Heart left ventricle (tissue), 16 donors: ENCODE data around the gene IMMP2L. TPM values are rescaled to one million over a fixed set of nuclear protein-coding genes. Genes with fewer than 3 reads are reported as not detected.

Experiments
- ATAC-seq, 4 donors: fragments of 200-7000 bp; cut with Tn5 transposase; one replicate each; pipeline ENCODE4 v1.9.1; 2020 to 2022; ENCODE audit warnings: moderate library complexity in 4 of 4, mild to moderate bottlenecking in 3 of 4, moderate number of reproducible peaks in 1 of 4
- DNase-seq, 5 donors: peaks; one replicate each; pipeline ENCODE4 v3.0.0-alpha.2; 2020
- H3K27ac ChIP-seq, 12 donors: fragments of 200-600 bp; sonication (generic) in 4 of 12; one replicate each; pipeline versions ENCODE4 v1.5.0 to v1.8.0; 2016 to 2022; ENCODE audit warnings: mild to moderate bottlenecking in 2 of 12
- H3K27me3 ChIP-seq, 9 donors: fragments of 200-600 bp; sonication (generic) in 2 of 9; one replicate each; pipeline versions ENCODE4 v1.5.1 to v1.8.0; 2016 to 2022; ENCODE audit warnings: mild to moderate bottlenecking in 3 of 9
- H3K36me3 ChIP-seq, 9 donors: fragments of 200-600 bp; sonication (generic) in 2 of 9; one replicate each; pipeline versions ENCODE4 v1.5.0 to v1.8.0; 2018 to 2022; ENCODE audit warnings: mild to moderate bottlenecking in 2 of 9
- H3K4me1 ChIP-seq, 12 donors: fragments of 200-600 bp; sonication (generic) in 4 of 12; one replicate each; pipeline versions ENCODE4 v1.5.0 to v1.8.0; 2016 to 2022; ENCODE audit warnings: mild to moderate bottlenecking in 3 of 12
- H3K4me3 ChIP-seq, 12 donors: fragments of 200-600 bp; sonication (generic) in 4 of 12; one replicate each; pipeline versions ENCODE4 v1.5.0 to v1.8.0; 2017 to 2022; ENCODE audit warnings: mild to moderate bottlenecking in 9 of 12, moderate library complexity in 4 of 12
- H3K9me3 ChIP-seq, 12 donors: fragments of 200-600 bp; sonication (generic) in 4 of 12; one replicate each; pipeline versions ENCODE4 v1.5.0 to v1.8.0; 2016 to 2022; ENCODE audit warnings: mild to moderate bottlenecking in 1 of 12
- CTCF ChIP-seq, 12 donors: fragments of 200-600 bp; sonication (generic) in 4 of 12; IDR thresholded peaks; one replicate each; pipeline versions ENCODE4 v1.5.0 to v1.8.0; 2018 to 2022; ENCODE audit warnings: antibody characterized with exemption in 12 of 12, mild to moderate bottlenecking in 5 of 12
- POLR2A ChIP-seq, 2 donors: fragments of 450-650 bp; IDR thresholded peaks; one replicate each; pipeline ENCODE4 v1.6.1; 2017; ENCODE audit warnings: antibody characterized with exemption in 2 of 2, mild to moderate bottlenecking in 2 of 2, moderate library complexity in 2 of 2
- WGBS, 4 donors: extraction: QIAGEN DNeasy Blood & Tissue Kit in 2 of 4; methylation state at CpG; one replicate each; pipeline versions ENCODE4 v1.1.5 to v1.1.7; 2013 to 2018; 5-methylcytosine and 5-hydroxymethylcytosine counted together
- intact Hi-C, 10 donors: fragments of 100-400 bp; cut with DNase I; formaldehyde crosslinking; loops; one replicate each; pipeline versions ENCODE4 v1.11.1 to v1.14.2; 2022
- polyA plus RNA-seq, 2 donors: library from polyadenylated mRNA; stranded (reverse); fragments of 200-250 nt; gene quantifications; one replicate each; pipeline ENCODE4 v1.2.3, GENCODE V29; 2013
- total RNA-seq, 9 donors: library from RNA; depleted of rRNA in 2 of 9; stranded (reverse); fragments of >200 nt in 2 of 9; fragmentation: NEBNext Ultra II Directional in 3 of 9; extraction: Animal tissue kit (Norgen Biotek cat#: 25700) in 3 of 9; gene quantifications; one replicate each; pipeline versions ENCODE4 v1.1.0 to v1.2.4, GENCODE V29; 2016 to 2023
- donor health status: ischemic (EF 13 %, LVEDD 7.1; RV severe dilation, severe dysfunction).
- donor health status: healthy with polysubstance abuse.
- donor health status: DM: no; HTN: yes; CAD: no.
- donor health status: DM: no; HTN: no; CAD: no.
- donor health status: ischemic (EF 25% LVEDD 6.9; RV normal size, moderate dysfunction).
- donor health status: ischemic (EF 25% LVEDD 5.7; RV mildly dilated, moderate dysfunction).
- donor health status: healthy.
- donor health status: DM: yes; HTN: yes; CAD: no.
- donor health status: ischemic (EF 35%, LVEDD 5.7; RV mildly dilated, moderate dysfunction).
- donor health status: nonischemic (EF 11% LVEDD 7.7; RV severe dilation, severe dysfunction).
- donor health status: DM: yes; HTN: yes; CAD: no.
- donor health status: PGD.
- donor health status: ischemic (EF 29% LVEDD 5.4; RV normal size, mild dysfunction).
- donor health status: nonischemic (EF 23%, LVEDD 6.1; RV moderate dilation, normal function).

The IMMP2L gene
- total and polyA plus RNA-seq, 11 donors = 5.1 to 17.2 (median 15.9) TPM

- intact Hi-C loops = no loop called here
- Histone ChIP-seq H3K9me3 (no peaks in the 10 kb centered on the region), H3K4me1 (peaks cover 0 to 4% (median 0%) of the 10 kb centered on the region in 12 donors), H3K27ac (no peak overlapping the region), H3K27me3 (no peaks in the 10 kb centered on the region), H3K36me3 (no peaks in the 10 kb centered on the region), H3K4me3 (no peak overlapping the region)
- DNase-seq = no peak
- WGBS, 4 donors = 90 to 96% (median 93%) methylated on average over 4 of the region's 4 CpGs
- no peak for TF ChIP-seq CTCF (IDR thresholded peaks at IDR 0.05)
- ATAC-seq = no peak
Measured at GRCh38 chr7:111047595-111047994, 514.7 kb downstream of the IMMP2L start.

DNA sequence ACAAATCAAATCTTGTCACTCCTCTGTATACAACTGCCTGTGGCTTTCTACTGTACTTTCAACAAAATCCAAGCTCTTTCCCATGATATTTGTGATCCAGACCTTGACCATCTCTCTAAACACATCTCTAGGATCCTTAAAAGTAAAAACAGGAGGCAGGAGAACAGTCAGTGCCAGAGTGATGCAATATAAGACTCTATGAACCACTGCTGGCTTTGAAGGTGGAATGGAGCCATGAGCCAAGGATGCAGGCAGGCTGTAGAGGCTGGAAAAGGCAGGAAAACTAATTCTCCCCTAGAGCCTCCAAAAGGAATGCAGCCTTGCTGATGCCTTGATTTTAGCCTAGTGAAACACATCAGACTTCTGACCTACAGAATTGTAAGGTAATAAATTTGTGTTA, 516.8 kb downstream of the IMMP2L start:
- intact Hi-C loops = no loop called here
- Histone ChIP-seq H3K27ac (no peak overlapping the region), H3K4me1 (peaks cover 0 to 4% (median 0%) of the 10 kb centered on the region in 12 donors), H3K27me3 (no peaks in the 10 kb centered on the region), H3K36me3 (no peaks in the 10 kb centered on the region), H3K4me3 (no peak overlapping the region), H3K9me3 (no peaks in the 10 kb centered on the region)
- TF ChIP-seq POLR2A (IDR thresholded peaks at IDR 0.05) = no peak
- no peak for TF ChIP-seq CTCF (IDR thresholded peaks at IDR 0.05)
- no peak for DNase-seq
- peak in 2 of 4 donors; percentile 53 to 64 for ATAC-seq

DNA sequence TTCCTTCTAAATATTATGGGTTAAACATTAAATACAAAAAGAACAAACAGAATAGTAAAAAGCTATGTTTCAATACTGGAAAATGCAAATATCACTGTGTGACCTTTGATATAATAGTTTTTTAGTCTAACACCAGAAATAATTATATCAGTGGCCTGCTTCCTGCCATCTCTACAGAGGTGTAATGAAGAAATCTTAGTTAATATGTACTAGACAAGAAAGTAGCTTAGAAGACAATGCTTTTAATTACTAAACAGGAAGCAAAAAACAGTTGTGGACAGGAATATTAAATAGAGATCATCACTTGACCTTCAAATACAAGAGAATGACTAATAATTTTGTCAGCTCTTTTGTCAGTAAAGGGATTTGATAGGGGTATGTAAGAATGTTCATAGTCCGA, 518.7 kb downstream of the IMMP2L start:
- DNase-seq = no peak
- ATAC-seq = no peak
- WGBS, 4 donors = 92 to 98% (median 96%) methylated on average over 1 of the region's 1 CpG

GRCh38 chr7:111042842-111043241, 519.5 kb downstream of the IMMP2L start:
- DNase-seq (no peak), ATAC-seq (no peak)
- Histone ChIP-seq H3K36me3 (no peaks in the 10 kb centered on the region), H3K4me3 (no peak overlapping the region), H3K27me3 (no peaks in the 10 kb centered on the region), H3K4me1 (peaks cover 0 to 4% (median 0%) of the 10 kb centered on the region in 12 donors), H3K27ac (no peak overlapping the region), H3K9me3 (no peaks in the 10 kb centered on the region)
- TF ChIP-seq POLR2A (IDR thresholded peaks at IDR 0.05) (no peak), CTCF (IDR thresholded peaks at IDR 0.05) (no peak)
- intact Hi-C loops = no loop called here
- WGBS, 4 donors = 94 to 97% (median 96%) methylated on average over 2 of the region's 2 CpGs

More for the DNA sequence above, 518.7 kb downstream of the IMMP2L start:
- H3K9me3 ChIP-seq = no peaks in the 10 kb centered on the region
- intact Hi-C loops = no loop called here
- H3K27me3 ChIP-seq = no peaks in the 10 kb centered on the region
- H3K4me3 ChIP-seq = no peak overlapping the region
- no peaks in the 10 kb centered on the region for H3K36me3 ChIP-seq
- TF ChIP-seq CTCF (IDR thresholded peaks at IDR 0.05) (no peak), POLR2A (IDR thresholded peaks at IDR 0.05) (no peak)
- H3K4me1 ChIP-seq = peaks cover 0 to 4% (median 0%) of the 10 kb centered on the region in 12 donors
- no peak overlapping the region for H3K27ac ChIP-seq
